NCI-H526 (cell line): Measurements from ENCODE around the gene TFR2.
A peak's percentile ranks its signal among the peaks of the same experiment; 100 is the strongest.
"Not testable (repeated sequence)": the region's sequence is repeated elsewhere in the genome, so short reads cannot be mapped to it uniquely, and the experiment has no call there.

ENCODE experiments used
- DNase-seq, 2 experiments: peaks; one replicate each; lab custom pipeline; 2025; lab: John Stamatoyannopoulos, UW

Gene TFR2

DNA sequence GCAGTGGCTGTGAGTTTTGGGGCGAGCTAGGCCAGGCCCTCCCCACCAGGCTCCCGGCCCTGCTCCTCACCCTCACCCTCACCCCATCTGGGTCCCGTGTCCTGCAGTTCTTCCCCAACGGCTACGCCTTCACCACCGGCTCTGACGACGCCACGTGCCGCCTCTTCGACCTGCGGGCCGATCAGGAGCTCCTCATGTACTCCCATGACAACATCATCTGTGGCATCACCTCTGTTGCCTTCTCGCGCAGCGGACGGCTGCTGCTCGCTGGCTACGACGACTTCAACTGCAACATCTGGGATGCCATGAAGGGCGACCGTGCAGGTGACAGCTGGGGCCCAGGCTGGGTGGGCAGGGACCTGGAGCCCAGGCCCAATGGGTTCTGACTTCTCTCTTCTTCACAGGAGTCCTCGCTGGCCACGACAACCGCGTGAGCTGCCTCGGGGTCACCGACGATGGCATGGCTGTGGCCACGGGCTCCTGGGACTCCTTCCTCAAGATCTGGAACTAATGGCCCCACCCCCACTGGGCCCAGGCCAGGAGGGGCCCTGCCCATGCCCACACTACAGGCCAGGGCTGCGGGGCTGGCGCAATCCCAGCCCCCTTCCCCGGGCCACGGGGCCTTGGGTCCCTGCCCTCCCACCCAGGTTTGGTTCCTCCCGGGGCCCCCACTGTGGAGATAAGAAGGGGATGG lies 37.1 kb upstream of the TFR2 start:
- no peak for DNase-seq

DNA sequence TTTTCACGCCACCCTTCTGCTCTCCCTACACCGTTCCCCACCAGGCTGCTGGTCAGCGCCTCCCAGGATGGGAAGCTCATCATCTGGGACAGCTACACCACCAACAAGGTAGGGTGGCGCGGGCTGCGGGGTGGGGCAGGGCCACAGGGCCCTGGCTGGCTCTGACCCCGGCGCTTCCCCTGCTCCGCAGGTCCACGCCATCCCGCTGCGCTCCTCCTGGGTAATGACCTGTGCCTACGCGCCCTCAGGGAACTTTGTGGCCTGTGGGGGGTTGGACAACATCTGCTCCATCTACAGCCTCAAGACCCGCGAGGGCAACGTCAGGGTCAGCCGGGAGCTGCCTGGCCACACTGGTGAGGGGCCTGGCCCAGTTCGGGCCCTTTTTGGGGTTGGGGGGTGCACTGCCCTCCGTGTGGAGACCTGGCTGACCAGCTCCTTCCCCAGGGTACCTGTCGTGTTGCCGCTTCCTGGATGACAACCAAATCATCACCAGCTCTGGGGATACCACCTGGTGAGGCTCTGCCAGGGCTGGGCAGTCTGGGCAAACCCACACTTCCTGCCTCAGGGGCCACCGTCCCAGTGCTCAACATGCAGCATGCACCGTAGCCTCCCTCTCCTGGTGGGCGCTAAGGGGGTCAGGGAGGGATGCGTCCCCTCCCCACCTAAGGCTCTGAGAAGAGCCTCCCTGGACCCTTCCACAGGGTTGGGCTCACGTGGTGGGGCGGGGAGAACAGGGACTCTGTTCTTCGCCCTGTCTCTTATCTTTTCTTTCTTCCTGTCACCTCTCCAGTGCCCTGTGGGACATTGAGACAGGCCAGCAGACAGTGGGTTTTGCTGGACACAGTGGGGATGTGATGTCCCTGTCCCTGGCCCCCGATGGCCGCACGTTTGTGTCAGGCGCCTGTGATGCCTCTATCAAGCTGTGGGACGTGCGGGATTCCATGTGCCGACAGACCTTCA lies 36.2 kb upstream of the TFR2 start:
- no peak for DNase-seq

GRCh38 chr7:100676501-100677306 lies 35.4 kb upstream of the TFR2 start:
- DNase-seq, result no peak

DNA sequence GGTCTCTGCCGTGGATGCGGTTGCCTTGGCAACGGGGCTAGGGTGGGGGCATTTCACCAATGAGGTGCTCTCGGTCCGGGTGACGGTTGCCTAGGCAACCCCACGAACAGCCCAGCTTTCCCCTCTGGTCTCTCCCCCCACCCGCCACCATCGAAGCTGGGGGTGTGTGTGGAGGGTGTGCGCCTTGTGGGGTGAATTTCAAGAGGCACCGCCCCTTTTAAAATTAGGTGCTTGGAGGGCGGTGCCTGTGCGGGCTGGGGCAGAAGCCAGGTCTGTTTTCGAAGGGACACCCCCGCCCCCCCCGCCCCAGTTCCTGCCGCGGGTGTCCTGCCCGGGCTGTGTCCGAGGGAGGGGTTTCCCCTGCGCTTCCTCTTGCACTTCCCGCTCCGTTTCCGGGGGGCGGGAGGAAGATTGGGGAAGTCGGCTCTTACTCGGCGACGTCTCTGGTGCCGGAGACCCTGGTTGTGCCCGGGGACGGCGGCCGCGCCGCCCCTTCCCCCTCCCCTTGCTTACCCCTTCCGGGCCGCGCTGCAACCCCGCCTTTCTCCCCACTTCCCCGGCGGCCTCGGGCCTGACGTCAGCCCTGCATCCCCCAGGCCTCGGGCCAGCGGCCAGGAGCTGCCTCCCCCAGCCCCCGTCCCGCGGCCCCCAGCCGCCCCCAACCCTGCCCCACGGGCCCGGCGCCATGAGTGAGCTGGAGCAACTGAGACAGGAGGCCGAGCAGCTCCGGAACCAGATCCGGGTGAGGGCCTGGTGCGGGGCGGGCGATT lies 34.4 kb upstream of the TFR2 start:
- DNase-seq, result peak; percentile 59 to 78

GRCh38 chr7:100675105-100675451 lies 33.7 kb upstream of the TFR2 start:
- DNase-seq, result peak in 1 of 2 experiments; percentile 82

DNA sequence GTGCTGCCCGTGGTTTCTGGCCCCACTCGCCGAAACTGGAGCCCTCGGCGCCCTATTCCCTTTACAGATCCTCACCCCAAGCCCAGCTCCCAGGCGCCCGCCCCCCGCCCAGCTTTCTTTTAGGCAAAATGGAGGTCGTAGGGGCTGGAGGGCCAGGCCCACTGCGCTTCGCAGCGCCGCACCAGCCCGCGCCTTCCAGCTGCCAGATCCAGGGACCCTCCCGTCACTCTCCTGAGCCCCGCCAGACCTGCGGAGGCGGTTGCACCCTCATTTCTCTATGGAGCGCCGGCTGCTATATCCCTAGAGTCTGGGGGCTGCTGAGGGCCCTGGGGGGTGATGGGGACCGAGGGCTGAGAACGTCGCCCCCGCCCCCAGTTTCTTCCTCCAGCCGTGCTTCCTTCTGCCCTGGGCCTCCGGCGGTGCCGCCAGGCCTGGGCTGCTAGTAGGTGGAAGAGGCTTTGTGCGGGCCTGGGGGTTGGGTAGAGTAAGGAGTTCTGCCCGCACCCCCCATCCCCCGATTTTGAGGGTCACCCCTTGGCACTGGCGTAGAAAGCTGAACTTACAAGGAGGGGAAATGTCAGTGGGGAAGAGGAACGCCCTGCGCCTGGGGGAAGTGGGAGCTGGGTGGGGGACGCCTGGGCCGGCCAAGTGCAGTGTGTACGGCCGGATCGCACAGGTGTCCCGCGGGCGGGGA lies 33.2 kb upstream of the TFR2 start:
- peak in 1 of 2 experiments; percentile 70 for DNase-seq

- peak in 1 of 2 experiments; percentile 68 for DNase-seq
Observed at GRCh38 chr7:100673942-100674410, 32.6 kb upstream of the TFR2 start.

GRCh38 chr7:100673302-100673941 lies 32.1 kb upstream of the TFR2 start, which contains the start of gene GNB2:
Gene GNB2 (plus strand): TSS chr7:100673740. CDS start chr7:100676266, 2,526 bp downstream.
- DNase-seq, result peak; percentile 99

DNA sequence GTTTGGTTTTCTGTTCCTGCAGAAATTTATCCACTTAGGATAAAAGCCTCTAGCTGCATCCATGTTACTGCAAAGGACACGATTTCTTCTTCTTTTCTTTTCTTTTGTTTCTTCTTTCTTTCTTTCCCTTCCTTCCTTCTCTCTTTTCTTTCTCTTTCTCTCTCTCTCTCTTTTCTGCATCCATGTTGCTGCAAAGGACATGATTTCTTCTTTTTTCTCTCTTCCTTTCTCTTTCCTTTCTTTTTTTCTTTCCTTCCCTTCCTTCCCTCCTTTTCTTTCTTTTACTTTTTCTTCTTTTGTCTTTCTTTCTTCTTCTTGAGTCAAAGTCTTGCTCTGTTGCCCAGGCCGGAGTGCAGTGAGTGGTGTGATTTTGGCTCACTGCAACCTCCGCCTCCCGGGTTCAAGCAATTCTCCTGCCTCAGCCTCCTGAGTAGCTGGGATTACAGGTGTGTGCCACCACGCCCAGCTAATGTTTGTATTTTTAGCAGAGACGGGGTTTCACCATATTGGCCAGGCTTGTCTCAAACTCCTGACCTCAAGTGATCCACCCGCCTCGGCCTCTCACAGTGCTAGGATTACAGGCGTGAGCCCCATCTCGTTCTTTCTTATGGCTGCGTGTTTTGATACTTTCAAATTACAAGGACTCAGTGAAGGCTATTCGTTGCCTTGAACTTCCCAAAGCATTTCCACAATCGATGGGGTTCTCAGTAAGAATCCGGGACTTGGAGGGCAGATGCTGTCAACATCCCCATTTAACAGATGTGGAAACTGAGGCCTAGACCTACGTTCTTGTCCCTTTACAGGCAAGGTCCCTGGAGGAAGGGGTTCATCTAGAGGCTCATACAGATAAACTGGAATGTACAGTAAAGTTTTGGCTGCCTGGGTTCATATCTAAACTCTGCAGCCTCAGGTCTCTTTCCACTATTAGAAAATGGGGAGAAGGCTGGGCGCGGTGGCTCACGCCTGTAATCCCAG lies 30.3 kb upstream of the TFR2 start:
- no peak for DNase-seq

DNA sequence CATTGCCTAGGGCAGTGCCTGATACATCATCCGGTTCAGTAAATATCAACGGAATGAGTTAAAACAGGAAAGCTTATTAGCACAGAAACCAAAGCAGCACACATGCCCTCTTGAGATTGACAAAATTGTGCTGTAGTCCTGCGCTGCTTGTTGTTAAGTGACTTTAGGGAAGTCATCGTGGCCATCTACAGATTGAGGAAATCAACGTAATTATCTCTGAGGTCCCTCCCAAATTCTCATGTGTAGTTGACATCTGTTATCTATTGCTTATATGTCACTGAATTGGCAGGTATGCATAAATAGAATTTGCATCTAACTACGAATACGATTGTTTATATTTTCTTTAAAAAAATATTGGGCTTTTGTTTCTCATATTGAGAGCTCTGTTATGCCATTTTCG lies 28.7 kb upstream of the TFR2 start:
- no peak for DNase-seq

DNA sequence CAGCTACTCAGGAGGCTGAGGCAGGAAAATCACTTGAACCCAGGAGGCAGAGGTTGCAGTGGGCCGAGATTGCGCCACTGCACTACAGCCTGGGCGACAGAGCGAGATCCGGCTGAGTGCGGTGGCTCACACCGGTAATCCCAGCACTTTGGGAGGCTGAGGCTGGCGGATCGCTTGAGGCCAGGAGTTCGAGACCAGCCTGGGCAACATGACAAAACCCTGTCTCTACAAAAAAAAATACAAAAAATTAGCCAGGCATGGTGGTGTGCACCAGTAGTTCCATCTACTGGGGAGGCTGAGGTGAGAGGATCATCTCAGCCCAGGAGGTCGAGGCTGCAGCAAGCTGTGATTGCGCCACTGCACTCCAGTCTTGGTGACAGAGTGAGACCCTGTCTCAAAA lies 27.8 kb upstream of the TFR2 start:
- not testable (repeated sequence) for DNase-seq

- DNase-seq, result no peak
Observed at GRCh38 chr7:100668069-100668449, 26.7 kb upstream of the TFR2 start.

DNA sequence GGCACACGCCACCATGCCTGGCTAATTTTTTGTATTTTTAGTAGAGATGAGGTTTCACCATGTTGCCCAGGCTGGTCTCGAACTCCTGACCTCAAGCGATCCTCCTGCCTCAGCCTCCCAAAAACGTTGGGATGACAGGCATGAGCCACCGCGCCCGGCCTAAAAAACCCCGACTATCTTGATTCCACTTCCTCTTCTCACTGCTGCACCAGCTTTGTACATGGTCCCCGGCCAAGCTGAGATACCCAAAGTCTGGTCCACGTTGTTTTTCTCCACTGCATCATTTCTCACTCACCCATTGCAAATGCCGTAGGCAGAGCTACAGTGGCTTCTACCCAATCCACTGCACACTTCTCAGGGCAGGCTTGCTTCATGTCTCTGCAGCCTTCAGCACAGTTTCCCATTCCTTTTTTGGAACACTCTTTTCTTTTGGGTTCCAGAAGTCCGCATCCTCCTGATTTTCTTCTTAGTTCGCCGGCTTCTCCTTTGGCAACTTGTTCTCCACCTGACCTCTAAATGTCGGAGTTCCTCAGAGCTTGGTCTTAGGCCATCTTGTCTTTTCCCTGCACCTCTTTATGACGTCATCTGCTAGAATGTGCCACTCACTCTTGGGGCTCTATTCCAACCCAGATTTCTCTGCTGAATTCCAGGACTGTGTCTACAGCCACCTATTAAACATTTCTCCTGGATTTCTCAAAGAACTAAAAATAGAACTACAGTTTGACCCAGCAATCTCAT lies 26.1 kb upstream of the TFR2 start:
- no peak for DNase-seq

GRCh38 chr7:100665168-100665726 lies 23.9 kb upstream of the TFR2 start:
- no peak for DNase-seq

DNA sequence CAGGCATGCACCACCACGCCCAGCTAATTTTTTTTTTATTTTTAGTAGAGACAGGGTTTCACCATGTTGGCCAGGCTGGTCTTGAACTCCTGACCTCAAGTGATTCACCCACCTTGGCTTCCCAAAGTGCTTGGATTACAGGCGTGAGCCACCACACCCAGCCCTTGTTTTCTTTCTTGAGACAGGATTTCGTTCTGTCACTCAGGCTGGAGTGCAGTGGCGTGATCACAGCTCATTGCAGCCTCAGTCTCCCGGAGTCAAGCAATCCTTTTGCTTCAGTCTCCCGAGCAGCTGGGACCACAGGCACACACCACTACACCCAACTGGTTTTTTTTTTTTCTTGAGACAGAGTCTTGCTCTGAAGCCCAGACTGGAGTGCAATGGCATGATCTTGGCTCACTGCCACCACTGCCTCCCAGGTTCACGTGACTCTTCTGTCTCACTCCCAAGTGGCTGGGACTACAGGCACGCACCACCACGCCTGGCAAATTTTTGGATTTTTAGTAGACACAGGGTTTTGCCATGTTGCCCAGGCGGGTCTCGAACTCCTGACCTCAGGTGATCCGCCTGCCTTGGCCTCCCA lies 20.9 kb upstream of the TFR2 start:
- DNase-seq, result not testable (repeated sequence)

DNA sequence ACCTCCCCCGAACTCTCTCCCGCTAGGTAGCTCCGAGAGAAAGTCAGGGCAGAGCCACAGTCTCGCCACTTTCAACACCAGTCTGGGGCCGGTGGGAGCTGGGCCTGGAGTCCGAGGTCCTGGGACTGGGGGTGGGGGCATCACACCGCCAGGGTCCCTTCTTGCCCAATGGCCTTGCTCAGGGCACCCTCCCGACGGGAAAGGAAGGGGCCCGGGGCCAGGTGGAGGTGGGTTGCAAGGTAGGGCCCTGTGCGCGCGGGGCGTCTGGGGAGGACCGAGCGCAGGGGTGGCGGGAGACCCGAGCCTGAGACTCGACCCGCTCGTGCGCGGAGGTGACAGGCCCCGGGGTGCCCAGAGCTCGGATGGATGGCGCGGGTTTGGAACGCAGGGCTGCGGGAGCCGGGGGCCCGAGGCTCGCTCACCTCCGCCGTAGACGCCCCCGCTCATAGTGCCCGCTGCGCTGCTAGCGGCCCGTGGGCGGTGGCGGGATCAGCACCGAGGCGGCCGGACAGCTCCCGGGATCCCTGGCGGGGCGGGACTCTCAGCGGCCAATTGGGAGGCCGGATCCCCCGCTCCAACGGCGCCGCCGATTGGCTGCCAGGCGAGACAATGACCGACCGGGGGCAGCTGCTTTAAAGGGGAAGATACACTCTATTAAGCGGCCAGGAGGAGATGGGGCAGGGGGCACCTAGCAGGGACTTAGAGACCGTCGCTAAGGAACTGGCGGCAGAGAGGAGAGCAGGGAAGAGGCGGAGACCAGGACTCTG lies 14.7 kb upstream of the TFR2 start, which contains the start of gene ACTL6B:
Gene ACTL6B (minus strand): TSS at position 541 of the 767 bp plus-strand sequence. CDS start 94 bp downstream, at position 447.
- peak; percentile 57 to 93 for DNase-seq
